ENCODE results near the gene PSMB5. TPM values are rescaled to one million over a fixed set of nuclear protein-coding genes. Genes with fewer than 3 reads are reported as not detected.

Gene PSMB5
- total and polyA plus RNA-seq, 2 of the 13 experiments (the other 11 are each of a cell fraction or from before 2014, with no cell fraction given), result 705 to 871 TPM

DNA sequence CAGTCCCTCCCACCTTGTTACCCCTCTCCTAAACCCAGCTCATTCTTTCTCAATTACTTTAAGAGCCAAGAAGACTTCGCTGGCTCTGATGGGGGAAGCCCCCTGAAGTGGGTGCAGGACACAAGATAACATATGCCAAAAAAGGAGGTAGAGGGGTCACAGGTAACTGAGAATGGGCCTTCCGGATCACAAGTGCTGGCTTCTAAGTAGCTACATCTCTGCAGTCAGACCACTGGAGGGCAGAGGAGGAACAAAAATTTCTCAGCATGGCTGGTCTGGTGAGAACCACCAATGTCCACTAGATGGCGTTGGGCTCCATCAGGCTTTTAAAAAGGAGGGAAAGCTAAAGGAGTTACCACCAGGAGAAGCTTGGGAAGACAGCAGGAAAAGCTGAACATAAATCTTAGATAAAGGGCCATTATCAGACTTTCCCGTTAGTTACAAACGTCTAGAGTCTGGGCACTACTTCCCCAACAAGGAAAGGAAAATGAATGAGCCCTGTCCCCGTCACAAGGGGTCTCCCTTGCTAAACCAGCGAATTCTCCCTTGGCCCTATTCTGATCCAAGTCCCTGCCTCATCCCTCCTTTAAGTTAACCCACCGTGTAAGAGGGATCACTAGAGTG lies 34.2 kb upstream of the PSMB5 start (continued):
- TF ChIP-seq, protein P1, sequence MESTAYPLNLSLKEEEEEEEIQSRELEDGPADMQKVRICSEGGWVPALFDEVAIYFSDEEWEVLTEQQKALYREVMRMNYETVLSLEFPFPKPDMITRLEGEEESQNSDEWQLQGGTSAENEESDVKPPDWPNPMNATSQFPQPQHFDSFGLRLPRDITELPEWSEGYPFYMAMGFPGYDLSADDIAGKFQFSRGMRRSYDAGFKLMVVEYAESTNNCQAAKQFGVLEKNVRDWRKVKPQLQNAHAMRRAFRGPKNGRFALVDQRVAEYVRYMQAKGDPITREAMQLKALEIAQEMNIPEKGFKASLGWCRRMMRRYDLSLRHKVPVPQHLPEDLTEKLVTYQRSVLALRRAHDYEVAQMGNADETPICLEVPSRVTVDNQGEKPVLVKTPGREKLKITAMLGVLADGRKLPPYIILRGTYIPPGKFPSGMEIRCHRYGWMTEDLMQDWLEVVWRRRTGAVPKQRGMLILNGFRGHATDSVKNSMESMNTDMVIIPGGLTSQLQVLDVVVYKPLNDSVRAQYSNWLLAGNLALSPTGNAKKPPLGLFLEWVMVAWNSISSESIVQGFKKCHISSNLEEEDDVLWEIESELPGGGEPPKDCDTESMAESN (CRISPR knock-in tag; conservative IDR thresholded peaks at IDR 0.05), result 0 out of 2 replicates have a peak, but pooled peaks have one; percentile 75
- TF ChIP-seq GFI1 (CRISPR knock-in tag; IDR thresholded peaks at IDR 0.05; ENCODE audit: borderline replicate concordance) (peak; percentile 31; the same call in 1 of the 2 replicates), NFKBIZ (CRISPR knock-in tag; IDR thresholded peaks at IDR 0.05) (peak; percentile 42; the same call in 1 of the 2 replicates), PAX8 (CRISPR knock-in tag; IDR thresholded peaks at IDR 0.05; ENCODE audit: borderline replicate concordance) (no peak), NFYB (CRISPR knock-in tag; IDR thresholded peaks at IDR 0.05) (no peak), ZSCAN30 (CRISPR knock-in tag; IDR thresholded peaks at IDR 0.05) (no peak), FLYWCH1 (CRISPR knock-in tag; IDR thresholded peaks at IDR 0.05) (no peak), MED8 (CRISPR knock-in tag; IDR thresholded peaks at IDR 0.05; ENCODE audit: insufficient replicate concordance) (no peak), EHMT2 (IDR thresholded peaks at IDR 0.05; ENCODE audit: borderline replicate concordance, low read depth, low read length) (no peak), ATRX (CRISPR knock-in tag; IDR thresholded peaks at IDR 0.05; ENCODE audit: borderline replicate concordance) (no peak), ISL2 (CRISPR knock-in tag; IDR thresholded peaks at IDR 0.05) (peak; percentile 71)
- TF ChIP-seq, protein P2, sequence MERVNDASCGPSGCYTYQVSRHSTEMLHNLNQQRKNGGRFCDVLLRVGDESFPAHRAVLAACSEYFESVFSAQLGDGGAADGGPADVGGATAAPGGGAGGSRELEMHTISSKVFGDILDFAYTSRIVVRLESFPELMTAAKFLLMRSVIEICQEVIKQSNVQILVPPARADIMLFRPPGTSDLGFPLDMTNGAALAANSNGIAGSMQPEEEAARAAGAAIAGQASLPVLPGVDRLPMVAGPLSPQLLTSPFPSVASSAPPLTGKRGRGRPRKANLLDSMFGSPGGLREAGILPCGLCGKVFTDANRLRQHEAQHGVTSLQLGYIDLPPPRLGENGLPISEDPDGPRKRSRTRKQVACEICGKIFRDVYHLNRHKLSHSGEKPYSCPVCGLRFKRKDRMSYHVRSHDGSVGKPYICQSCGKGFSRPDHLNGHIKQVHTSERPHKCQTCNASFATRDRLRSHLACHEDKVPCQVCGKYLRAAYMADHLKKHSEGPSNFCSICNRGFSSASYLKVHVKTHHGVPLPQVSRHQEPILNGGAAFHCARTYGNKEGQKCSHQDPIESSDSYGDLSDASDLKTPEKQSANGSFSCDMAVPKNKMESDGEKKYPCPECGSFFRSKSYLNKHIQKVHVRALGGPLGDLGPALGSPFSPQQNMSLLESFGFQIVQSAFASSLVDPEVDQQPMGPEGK (CRISPR knock-in tag; IDR thresholded peaks at IDR 0.05), result peak; percentile 65
- TF ChIP-seq, protein P3, sequence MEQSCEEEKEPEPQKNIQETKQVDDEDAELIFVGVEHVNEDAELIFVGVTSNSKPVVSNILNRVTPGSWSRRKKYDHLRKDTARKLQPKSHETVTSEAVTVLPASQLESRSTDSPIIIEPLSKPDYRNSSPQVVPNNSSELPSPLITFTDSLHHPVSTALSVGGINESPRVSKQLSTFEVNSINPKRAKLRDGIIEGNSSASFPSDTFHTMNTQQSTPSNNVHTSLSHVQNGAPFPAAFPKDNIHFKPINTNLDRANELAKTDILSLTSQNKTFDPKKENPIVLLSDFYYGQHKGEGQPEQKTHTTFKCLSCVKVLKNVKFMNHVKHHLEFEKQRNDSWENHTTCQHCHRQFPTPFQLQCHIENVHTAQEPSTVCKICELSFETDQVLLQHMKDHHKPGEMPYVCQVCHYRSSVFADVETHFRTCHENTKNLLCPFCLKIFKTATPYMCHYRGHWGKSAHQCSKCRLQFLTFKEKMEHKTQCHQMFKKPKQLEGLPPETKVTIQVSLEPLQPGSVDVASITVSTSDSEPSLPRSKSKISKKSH (CRISPR knock-in tag; IDR thresholded peaks at IDR 0.05; ENCODE audit: borderline replicate concordance), result no peak
- TF ChIP-seq, protein P4, sequence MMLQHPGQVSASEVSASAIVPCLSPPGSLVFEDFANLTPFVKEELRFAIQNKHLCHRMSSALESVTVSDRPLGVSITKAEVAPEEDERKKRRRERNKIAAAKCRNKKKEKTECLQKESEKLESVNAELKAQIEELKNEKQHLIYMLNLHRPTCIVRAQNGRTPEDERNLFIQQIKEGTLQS (CRISPR knock-in tag; IDR thresholded peaks at IDR 0.05), result no peak
- TF ChIP-seq, protein P5, sequence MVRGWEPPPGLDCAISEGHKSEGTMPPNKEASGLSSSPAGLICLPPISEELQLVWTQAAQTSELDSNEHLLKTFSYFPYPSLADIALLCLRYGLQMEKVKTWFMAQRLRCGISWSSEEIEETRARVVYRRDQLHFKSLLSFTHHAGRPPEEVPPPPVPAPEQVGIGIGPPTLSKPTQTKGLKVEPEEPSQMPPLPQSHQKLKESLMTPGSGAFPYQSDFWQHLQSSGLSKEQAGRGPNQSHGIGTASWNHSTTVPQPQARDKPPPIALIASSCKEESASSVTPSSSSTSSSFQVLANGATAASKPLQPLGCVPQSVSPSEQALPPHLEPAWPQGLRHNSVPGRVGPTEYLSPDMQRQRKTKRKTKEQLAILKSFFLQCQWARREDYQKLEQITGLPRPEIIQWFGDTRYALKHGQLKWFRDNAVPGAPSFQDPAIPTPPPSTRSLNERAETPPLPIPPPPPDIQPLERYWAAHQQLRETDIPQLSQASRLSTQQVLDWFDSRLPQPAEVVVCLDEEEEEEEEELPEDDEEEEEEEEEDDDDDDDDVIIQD (CRISPR knock-in tag; IDR thresholded peaks at IDR 0.05; ENCODE audit: low read depth), result peak; percentile 85
